HG02798 (cell line): ENCODE measurements around the gene PRORP.
"Not testable (repeated sequence)": the region's sequence is repeated elsewhere in the genome, so short reads cannot be mapped to it uniquely, and the experiment has no call there.

Experiments
- ATAC-seq: cut with Tn5 transposase; IDR thresholded peaks from one replicate; pipeline ENCODE4 v1.9.1; 2021; ENCODE audit warnings: mild to moderate bottlenecking; ENCODE audit not compliant: unreplicated experiment, poor library complexity

Gene PRORP

DNA sequence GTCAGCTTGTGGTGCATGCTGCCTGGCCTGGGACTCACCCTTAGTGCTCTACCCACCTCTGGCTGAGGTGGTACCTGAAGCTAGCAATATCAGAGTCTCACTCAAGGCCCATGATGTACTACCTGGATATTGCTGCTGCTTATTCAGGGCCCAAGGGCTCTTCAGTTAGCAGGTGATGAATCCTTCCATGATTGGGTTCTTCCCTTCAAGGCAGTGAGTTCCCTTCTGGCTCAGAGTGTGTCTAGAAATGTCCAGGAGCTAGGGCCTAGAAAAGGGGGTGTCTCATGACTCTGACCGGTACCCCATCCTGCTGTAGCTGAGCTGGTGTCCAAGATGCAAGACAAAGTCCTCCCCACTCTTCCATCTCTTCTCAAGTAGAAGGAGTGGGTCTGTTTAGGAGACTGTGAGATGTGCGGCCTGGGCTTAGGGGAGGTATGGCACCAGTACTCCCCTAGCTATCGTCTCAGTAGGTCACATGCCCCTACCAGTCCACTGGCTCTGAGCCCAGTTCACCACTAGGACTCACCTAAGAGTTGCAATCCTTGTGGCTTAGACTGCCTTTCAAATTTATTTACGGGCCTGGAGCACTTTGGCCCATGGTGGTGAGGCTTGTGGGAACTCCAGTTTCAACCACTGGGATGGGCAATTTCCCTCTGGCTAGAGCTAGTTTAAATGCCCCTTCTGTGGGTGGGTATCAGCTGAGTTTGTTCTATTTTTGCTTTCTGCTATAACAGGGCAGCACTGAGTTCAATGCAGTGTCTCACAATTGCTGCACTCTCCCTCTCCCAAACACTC, 12.2 kb downstream of the PRORP start:
- no peak for ATAC-seq

- ATAC-seq = no peak
These were observed 16.2 kb downstream of the PRORP start for GRCh38 chr14:35138585-35138984.

DNA sequence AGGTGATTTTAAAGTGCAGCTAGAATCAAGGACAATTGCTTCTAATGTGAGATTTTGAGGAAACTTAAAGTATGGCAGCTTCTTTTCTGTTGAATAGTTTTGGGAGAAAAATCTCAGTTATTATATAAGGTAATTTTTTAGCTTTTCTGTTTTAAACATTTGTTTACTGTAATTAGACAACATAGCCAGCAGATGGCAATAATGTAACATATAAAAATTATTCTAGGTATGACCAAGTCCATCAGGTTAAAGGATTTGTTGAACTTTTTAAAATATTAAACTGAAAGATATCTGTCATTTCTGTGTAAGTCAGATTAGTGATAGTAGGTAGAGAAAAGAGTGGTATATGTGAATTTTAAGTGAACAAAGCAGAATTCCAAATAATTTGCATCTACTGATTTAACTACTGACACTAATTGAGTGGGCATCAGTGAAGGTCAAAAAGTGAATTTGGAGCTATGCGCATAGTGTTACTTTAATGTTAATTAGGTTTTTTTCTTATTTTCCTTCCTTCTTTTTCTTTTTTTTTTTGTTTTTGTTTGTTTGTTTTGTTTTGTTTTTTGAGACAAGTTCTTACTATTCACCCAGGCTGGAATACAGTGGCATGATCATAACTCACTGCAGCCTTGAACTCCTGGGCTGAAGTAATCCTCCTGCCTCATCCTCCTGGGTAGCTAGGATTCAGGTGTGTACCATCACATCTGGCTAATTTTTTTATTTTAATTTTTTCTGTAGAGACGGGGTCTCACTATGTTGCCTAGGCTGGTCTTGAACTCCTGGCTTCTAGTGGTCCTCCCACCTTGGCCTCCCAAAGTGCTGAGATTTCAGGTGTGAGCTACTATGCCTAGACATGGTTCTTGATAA, 18.6 kb downstream of the PRORP start:
- no peak for ATAC-seq

DNA sequence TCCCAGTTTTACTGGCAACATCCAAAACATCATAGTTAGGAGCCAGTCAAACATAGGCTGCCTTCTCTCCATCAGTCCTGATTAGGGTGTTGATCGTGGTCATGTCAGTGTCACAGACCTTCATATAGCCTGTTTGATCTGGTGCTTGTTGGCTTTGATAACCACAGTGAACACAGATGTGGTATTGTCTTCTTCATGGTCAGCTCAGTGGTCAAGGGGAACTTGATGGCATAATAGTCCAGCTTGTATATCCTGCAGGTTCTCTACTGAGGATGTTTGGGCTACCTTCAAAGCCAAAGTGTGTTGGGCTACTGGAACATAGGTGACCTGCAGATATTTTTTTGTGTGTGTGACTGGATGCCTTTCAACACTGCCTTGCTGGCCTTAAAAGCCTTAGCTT, 21.7 kb downstream of the PRORP start:
- ATAC-seq = no peak

DNA sequence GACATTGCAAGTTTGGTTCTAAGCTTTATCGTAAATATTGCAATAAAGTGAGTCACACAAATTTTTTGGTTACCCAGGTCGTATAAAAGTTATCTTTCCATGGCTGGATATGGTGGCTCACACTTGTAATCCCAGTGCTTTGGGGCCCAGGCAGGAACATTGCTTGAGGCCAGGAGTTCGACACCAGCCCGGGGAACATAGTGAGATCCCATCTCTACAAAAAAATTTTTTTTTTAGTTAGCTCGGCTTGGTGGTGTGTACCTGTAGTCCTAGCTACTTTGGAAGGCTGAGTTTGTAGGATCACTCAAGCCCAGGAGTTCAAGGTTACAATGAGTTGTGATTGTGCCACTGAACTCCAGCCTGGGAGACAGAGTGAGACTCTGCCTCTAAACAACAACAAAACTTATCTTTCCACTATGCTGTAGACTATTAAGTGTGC, 24.4 kb downstream of the PRORP start:
- ATAC-seq = no peak

DNA sequence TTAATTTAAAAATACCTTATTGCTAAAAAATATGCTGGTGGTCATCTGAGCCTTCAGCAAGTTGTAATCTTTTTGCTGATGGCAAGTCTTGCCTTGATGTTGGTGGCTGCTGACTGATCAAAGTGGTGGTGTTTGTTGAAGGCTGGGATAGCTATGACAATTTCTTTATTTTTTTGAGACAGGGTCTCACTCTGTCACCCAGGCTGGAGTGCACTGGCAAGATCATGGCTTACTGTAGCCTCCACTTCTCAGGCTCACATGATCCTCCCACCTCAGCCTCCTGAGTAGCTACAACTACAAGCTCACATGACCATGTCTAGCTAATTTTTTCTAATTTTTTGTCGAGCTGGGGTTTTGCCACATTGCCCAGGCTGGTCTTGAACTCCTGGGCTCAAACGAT, 24.8 kb downstream of the PRORP start:
- ATAC-seq = no peak

- ATAC-seq = no peak
These were observed 25.4 kb downstream of the PRORP start for GRCh38 chr14:35147711-35148110.

- no peak for ATAC-seq
These were observed 26.9 kb downstream of the PRORP start for GRCh38 chr14:35149239-35149638.

GRCh38 chr14:35152531-35152930, 30.2 kb downstream of the PRORP start:
- ATAC-seq = not testable (repeated sequence)

DNA sequence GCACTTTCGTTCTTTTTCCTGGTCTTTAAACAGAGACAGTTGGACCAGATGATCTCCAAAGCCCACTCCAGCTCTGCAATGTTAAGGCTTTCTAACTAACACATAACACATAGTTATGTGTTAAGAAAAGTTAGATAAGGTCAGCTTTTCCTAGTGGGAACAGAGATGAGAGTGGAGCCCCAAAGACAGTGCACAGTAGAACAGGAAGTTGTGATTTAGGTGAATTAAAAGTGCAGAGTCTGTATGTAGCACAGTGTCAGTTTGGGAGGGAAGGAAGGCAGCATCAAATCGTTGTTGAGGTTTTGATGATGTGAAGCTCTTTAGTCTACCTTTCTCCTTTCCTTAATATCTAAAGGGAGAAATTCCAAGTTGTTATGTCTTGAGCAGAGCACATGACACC, 31.7 kb downstream of the PRORP start:
- ATAC-seq = no peak

DNA sequence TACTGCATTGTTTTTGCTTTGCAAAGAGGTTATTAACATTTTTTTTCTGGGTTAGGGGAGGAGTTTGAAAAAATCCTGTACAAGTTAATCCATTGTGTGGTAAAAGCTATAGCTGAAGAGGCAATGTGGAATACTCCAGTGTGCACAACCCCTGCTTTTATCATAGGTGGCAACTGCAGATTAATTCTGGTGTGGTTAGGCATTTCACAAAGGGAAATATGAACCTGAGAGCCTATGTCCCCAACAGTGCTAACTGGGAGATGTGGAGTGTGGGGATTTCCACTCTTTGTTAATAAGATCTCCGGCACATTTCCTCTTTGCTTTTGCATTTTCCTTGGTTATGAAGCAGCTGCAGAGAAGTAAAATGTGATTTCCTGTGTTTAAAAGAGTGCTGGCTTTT, 33.6 kb downstream of the PRORP start:
- ATAC-seq = peak; percentile 46

GRCh38 chr14:35158491-35158890, 36.1 kb downstream of the PRORP start:
- ATAC-seq = no peak

GRCh38 chr14:35158951-35159653, 36.8 kb downstream of the PRORP start:
- no peak for ATAC-seq

GRCh38 chr14:35159742-35160409, 37.5 kb downstream of the PRORP start:
- ATAC-seq = peak; percentile 51

DNA sequence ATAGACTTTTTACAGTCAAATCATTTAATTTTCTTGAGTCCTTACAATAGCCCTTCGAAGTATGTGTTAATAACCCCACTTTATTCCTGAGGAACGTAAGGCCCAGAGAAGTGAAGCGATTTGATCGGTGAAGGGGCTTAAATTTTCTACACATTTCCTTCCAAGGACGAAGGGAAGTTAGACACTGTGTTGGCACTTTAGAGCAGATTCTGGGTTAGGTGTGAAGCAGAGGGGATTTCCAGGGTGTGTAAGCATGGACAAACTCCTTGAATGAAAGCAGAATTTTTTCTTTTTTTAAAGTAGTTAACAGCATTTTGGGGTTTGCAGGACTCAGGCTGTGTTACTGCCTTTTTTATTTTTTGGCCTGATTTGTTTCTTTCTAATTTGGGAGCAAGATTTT, 38.9 kb downstream of the PRORP start:
- ATAC-seq = peak; percentile 63

GRCh38 chr14:35163384-35163783, 41.0 kb downstream of the PRORP start:
- ATAC-seq = no peak

GRCh38 chr14:35164849-35165248, 42.5 kb downstream of the PRORP start:
- no peak for ATAC-seq

DNA sequence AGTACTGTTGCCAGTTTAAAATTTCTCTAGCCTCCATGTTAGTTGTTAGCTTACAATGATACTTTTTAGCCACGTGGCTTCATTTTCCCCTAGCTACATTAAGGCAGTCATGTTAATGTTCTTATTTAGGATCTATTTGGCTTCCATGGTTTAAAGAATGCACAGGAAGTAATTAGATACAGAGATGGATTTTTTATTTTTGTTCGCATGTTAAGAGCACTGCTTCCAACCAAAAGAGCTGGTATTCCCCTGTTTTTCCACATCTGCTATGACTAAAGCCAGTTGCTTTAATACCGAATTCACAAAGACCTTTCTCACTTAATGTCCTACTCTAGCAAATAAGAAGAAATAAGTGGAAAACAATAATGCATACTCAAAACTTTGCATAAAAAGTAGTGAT, 45.1 kb downstream of the PRORP start:
- no peak for ATAC-seq
